Activated CD4-positive, alpha-beta T cell treated with anti-CD3 and anti-CD28 coated beads, Interleukin-2, amount 50 U/mL, for 24 hours (primary cell): ENCODE data around the gene CSNK2A2.

Experiments
- DNase-seq, 2 donors: peaks; one replicate each; pipeline ENCODE4 v3.0.0-alpha.2; 2020; ENCODE audit warnings: low read depth in 1 of 2, low spot score in 1 of 2

CSNK2A2 gene

DNA sequence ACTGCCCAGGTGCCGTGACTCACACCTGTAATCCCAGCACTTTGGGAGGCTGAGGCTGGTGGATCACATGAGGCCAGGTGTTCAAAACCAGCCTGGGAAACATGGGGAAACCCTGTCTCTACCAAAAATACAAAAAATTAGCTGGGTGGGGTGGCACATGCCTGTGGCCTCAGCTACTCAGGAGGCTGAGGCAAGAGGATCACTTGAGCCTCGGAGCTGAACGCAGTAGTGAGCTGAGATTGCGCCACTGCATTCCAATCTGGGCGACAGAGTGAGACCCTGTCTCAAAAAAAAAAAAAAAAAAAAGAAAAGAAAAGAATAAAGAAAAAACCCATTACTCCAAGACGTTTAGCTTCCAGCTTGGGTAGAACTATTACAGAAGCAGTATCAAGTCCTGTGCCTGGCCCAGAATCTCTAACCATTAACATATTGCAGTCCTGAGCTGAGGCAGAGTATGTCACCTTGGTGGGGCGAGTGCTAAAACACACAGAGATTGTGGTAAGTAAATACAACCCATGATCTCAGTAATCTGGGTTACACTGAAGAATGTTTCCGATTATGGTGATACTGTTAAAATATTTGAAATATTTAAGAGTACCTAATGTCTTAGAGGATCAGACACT lies 45.5 kb downstream of the CSNK2A2 start:
- no peak for DNase-seq

DNA sequence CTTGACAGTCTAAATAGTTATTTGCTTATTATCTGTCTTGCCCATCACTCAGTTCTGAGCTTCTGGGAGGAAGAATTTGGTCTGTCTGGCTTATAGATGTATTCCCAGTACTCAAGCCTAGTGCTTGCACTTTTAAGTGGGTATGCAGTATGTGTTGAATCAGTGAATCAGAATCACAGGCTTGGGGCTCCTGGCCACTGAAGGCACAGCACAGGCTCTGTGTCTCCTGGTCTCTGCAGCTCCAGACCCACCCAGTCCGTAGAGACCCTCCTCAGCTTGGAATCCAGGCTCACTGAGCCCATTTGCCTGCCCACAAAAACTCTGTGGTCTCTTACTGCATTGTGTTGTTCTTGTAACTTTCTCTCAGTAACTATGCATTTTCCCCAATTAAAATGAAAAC lies 49.4 kb downstream of the CSNK2A2 start:
- DNase-seq = no peak

DNA sequence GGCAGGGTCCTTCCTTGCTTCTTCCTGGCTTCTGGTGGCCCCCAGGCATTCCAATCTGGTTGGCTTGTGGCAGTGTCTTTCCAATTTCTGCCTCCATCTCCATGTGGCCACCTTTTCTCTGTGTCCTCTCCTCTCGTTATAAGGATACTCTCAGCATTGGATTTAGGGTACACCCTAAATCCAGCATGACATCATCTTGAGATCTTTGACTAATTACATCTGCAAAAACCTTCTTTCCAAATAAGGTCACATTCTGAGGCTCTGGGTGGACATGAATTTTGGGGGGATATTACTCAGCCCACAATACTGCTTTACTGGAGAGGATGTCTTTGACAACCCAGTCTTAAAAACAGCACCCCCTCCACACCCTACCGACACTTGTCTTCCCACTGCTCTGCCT lies 49.8 kb downstream of the CSNK2A2 start:
- no peak for DNase-seq

GRCh38 chr16:58138852-58139251 lies 59.1 kb downstream of the CSNK2A2 start:
- no peak for DNase-seq

DNA sequence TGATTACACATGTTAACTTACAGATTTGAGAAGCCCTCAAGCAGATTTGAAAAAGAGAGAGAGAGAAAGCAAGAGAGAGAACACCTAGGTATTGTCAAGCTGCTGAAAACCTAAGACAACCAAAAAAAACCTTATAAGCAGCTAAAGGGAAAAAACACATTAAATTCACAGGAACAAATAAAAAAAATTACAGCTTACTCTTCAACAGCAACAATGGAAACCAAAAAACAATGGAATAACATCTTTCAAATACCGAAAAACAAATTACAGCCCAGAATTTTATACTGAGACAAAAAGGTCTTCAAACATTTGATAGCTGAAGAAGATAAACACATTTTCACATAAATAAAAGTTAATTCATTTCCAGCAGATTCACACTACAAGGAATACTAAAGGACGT lies 60.3 kb downstream of the CSNK2A2 start:
- no peak for DNase-seq

DNA sequence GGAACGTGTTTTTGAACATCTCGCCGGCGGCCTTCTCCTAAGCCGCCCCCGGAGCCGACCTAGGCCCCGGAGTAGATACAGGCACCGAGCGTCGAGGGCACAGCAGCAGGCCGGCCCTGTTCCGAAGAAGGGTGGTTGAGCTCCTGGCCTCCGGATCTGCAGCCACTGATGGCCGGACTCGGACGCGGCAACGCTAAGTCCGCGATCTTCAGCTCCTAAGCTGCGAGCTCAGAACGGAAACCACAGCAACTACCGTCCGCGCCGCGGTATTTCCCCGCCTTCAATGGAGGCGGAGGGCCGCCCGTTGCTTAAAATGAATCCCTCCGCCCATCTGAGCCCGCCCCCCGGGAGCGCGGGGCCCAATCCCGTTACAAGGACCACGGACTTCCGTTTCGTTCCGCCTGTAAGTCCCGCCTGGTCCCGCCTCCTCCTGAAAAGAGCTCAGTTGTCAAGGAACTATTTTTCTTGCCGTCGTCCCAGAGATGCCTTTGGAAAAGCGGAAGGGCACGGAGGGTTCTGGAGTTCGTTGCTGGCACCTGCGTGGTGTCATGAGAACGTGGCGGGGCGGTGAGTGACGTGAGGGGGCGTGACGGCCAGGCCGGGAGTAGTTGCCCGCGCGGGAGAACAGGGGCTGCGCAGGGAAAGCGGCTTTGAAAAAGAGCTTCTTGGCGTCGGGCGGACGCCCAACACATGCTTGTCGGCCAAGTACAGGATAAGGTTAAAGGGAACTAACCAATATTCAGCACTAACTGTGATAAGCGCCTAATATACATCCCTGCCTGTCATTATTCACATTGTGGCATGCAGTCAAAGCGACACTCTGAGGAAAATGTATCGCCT lies 68.6 kb downstream of the CSNK2A2 start, which contains the start of gene CFAP20:
TSS of gene CFAP20 (minus strand) at position 285 of the 840 bp plus-strand sequence. CDS start at position 19, 266 bp downstream.
- DNase-seq = peak; percentile 89 to 96

DNA sequence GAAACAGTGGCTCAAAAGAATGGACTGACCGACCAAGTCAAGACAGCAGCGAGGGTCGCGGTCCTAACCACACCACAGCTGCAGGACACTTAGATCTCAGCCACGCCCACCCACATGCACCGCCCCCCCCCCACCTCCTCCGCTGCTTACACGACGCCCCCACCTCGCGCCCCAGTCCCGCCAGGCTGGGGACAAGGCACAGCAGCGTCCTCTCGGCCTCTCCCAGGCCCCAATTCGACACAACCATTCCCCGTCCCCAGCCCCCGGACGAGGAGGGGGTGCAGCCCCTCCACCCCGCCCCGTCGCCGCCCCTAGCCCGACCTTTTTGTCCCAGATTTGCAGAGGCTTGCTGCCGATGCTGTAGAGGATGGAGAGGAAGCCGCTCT lies 69.2 kb downstream of the CSNK2A2 start:
- no peak for DNase-seq

GRCh38 chr16:58128181-58128631 lies 69.7 kb downstream of the CSNK2A2 start:
- DNase-seq = no peak

DNA sequence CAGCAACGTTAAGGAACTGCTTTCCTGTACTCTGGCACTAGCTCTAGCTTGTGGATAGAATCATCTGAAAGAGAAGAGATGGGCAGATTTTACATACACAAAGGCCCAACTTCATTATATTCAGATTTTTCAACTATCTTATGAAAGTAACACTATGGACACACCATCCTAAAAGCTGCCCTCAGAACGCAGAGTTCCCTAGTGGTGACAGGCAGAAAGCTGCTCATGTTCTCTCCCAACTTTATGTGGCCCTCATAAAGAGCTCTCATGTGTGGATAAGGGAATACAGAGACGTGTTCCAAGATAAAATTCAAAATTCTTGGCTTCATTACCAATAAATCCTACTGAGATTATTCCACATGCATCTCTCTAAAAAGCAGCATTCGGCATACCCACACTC lies 70.3 kb downstream of the CSNK2A2 start:
- DNase-seq = no peak

- no peak for DNase-seq
Observed at GRCh38 chr16:58127033-58127556, 70.8 kb downstream of the CSNK2A2 start.

GRCh38 chr16:58126451-58126961 lies 71.4 kb downstream of the CSNK2A2 start:
- DNase-seq = no peak

GRCh38 chr16:58125781-58126335 lies 72.0 kb downstream of the CSNK2A2 start:
- no peak for DNase-seq

DNA sequence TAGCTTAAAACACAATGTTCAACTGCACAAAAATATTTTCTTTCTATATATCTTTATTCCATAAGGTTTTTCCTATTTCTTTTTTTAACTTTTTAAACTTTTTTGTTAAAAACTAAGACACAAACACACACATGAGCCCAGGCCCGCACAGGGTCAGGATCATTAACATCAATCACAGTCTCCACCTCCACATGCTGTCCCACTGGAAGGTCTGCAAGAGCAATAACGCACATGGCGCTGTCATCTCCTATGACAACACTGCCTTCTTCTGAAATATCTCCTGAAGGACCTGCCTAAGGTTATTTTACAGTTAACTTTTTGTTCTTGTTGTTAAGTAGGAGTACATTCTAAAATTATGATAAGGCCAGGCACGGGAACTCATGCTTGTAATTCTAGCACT lies 72.9 kb downstream of the CSNK2A2 start:
- DNase-seq = no peak

DNA sequence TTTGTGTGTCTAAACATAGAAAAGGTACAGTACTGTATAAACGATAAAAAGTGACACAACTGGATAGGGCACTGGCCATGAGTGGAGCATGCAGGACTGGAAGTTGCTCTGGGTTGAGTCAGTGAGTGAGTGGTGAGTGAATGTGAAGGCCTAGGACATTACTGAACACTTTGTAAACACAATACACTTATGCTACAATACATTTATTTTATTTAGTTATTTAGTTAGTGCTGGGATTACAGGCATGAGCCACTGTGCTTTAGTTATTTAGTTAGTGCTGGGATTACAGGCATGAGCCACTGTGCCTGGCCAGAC lies 73.3 kb downstream of the CSNK2A2 start:
- DNase-seq = no peak

DNA sequence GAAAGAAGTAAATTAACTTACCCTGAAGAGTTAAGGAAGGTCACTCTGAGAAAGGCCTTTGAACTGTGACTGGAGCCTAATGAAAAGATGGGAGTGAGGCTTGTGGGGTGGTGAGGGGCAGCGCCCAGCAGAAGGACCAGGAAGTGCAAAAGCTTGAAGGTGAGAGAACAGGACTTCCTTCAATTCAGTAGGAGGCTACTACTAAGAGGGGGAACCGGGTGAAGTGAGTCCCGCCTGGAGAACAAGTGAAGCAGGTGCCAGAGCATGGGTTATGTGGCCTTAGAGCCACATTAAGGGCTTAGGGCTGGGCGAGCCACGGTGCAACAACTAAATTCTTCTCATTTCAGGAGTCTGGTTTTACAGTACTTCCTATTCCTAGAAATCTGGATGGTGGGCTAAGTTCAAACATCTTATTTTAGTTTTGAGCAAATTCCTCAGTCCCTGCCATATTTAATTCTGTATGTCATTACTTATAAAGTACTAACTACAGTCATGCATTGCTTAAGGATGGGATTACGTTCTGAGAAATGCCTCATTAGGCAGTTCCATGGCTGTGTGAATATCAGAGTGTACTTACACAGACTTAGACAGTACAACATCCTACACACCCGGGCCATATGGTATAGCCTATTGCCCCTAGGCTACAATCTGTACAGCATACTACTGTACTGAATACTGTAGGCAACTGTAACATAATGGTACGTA lies 73.9 kb downstream of the CSNK2A2 start:
- DNase-seq = no peak

DNA sequence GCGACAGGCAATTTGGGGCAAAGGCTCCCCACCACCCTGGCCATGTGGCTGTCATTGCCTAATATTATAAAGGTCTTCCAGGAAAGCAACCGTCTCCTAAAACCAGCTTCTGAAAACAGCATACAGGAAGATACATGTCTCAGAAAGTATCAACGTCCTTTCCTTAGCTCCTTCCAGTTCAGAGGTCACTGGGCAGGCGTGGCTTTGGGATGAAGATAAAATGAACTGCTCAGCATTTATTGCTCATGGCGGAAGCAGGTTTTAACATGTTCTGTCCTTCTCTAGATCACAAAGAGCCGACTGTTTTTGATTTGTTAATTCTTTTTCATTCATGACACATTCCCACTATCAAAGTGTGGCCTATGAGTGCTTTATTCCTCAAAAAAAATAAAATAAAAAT lies 76.8 kb downstream of the CSNK2A2 start:
- DNase-seq = no peak

DNA sequence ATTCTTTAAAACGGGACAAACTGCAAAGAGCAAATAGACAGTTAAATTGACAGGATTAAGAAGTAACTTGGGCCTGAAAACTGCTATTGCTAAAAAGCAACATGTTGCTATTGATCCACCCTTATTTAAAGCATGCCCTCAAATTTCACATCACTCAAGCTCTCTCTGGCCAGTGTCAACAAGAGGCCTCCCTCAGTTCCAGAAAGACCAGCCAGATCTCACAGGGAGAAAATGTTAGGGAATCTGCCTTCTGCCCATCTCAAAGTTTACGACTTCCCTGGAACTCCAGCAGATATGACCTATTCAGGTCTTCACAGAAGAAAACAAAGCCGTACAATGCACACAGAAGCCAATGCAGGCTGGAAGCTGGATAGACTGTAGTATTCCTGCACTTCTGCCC lies 77.7 kb downstream of the CSNK2A2 start:
- DNase-seq = no peak

GRCh38 chr16:58119509-58119845 lies 78.4 kb downstream of the CSNK2A2 start:
- no peak for DNase-seq

DNA sequence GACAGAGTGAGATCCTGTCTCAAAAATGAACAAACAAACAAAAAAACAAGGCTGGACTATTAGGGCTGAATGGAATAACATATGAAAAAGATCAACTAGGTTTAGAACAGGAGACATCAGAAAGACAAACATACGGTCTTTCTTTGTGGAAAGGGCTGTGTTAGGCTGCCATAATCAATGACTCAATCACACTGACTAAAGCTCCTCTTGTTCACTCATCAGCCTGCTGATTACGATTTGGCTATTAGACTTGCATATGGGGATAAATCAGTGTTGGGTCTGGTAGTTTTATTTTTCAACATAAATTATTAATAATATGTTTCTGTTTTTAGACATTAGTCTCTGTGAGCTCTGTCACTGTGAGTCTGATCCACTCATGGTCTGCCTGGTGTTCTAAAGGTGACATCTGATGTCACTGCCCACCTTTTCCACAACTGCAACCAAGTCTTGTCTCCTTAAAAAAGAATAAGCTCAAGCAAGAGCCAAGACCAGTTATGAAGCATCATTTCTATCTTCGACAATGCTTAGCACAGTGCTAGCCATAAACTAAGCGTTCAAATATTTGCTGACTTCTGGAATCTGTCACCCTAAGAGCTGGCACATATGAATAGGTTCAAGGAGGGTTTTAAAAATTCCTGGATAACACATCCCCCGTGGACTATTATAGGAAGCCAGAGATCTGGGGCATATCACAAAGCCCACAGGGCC lies 79.0 kb downstream of the CSNK2A2 start:
- DNase-seq = no peak

- DNase-seq = no peak
Observed at GRCh38 chr16:58116529-58116928, 81.4 kb downstream of the CSNK2A2 start.

- no peak for DNase-seq
Observed at GRCh38 chr16:58116081-58116480, 81.8 kb downstream of the CSNK2A2 start.
